Activated effector memory CD4-positive, alpha-beta T cell treated with anti-CD3 and anti-CD28 coated beads, Interleukin-2, amount 50 U/mL, for 16 hours (primary cell): ENCODE measurements around the gene TEAD2.
"Not testable (repeated sequence)": the region's sequence is repeated elsewhere in the genome, so short reads cannot be mapped to it uniquely, and the experiment has no call there.

Experiments
- DNase-seq: peaks from one replicate; pipeline ENCODE4 v3.0.0-alpha.2; 2020

TEAD2 gene

DNA sequence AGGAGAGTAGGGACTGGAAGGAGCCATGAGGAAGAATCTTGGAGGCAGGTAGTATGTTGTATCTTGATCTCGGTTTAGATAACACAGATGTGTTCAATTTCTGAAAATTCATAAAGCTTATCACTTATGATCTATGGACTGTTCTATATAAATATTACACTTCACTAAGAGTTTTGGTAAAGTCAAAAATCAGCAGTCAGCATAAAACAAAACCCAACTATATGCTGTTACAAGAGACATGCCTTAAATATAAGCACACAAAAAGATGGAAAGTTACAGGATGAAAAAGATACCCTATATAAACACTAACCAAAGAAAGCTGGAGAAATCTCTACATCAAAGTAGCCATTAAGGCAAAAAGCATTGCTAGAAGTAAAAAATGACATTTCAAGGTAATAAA is 21.4 kb upstream of the TEAD2 start:
- DNase-seq = no peak

DNA sequence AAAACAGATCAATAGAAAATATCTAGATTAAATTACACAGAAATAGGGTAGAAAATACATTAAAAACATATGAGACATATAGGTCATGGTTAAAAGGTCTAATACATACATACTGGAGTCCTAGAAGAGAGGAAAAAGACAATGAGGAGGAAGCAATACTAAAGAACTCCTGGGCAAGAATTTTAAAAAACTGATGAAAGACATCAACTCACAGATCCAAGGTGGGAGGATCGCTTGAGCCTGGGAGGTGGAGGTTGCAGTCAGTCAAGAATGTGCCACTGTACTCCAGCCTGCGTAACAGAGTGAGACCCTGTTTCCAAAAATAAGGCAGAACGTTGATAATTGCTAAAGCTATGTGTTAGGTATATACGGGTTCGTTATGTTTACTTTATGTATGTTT is 20.4 kb upstream of the TEAD2 start:
- no peak for DNase-seq

DNA sequence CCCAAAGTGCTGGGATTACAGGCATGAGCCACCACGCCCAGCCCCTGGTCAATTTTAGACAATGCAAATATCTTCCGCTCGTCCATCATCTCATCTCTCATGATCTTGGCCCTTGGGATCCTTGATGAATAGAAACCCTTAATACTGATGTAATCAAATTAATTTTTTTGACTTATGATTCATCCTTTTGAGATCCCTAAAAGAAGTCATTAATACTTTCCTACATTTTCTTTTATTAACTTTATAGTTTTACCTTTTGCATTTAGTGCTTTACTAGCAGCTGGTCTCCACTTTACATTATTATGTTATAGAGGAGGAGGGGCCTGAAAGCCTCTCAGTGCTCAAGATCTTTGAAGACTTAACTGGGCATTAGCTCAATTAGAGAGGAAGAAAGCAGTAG is 18.2 kb upstream of the TEAD2 start:
- no peak for DNase-seq

DNA sequence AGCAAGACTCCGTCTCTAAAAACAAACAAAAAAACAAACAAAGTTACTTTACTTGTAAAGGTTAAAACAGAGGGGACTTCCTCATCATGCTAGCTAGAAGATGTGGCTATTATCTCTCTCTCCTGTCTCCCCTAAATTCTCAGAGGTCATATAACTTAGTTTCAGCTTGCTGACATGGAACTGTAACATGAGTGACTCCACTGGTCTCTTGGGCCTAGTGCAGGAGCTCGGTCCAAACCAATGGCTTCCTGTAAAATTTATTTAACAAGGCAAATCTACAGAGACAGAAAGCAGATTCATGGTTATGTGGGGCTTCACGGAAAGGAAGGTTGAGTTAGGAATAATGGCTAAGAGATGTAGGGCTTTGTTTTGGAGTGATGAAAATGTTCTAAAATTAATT is 16.3 kb upstream of the TEAD2 start:
- DNase-seq = no peak

DNA sequence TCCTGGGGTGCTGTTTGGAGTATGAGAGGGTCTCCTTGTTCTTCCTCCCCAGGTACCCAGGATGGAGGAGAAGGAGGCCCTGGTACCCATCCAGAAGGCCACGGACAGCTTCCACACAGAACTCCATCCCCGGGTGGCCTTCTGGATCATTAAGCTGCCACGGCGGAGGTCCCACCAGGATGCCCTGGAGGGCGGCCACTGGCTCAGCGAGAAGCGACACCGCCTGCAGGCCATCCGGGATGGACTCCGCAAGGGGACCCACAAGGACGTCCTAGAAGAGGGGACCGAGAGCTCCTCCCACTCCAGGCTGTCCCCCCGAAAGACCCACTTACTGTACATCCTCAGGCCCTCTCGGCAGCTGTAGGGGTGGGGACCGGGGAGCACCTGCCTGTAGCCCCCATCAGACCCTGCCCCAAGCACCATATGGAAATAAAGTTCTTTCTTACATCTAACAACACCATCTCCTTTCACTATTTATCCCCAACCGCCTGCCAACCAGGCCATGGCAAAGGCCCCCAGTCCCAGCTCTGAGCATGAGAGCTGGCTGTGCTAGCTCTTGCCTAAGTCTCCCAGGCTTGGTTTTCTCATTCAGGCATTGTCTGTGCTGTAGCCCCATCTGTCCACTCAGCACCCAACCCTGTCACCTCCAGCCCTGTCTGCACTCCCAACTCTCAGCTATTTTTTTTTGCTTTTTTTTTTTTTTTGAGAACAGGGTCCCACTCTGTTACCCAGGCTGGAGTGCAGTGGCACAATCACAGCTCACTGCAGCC is 12.6 kb upstream of the TEAD2 start:
- DNase-seq = no peak

DNA sequence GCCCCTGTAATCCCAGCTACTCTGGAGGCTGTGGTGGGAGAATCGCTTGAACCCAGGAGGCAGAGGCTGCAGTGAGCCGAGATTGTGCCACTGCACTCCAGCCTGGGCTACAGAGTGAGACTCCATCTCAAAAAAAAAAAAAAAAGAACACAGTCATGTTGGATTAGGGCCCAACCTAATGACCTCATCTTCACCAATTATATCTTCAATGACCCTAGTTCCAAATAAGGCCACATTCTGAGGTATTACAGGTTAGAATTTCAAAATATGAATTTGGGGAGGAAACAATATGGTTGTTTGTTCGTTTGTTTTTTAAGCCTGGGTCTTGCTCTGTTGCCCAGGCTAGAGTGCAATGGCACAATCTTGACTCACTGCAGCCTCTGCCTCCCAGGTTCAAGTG is 11.0 kb upstream of the TEAD2 start:
- DNase-seq = not testable (repeated sequence)

DNA sequence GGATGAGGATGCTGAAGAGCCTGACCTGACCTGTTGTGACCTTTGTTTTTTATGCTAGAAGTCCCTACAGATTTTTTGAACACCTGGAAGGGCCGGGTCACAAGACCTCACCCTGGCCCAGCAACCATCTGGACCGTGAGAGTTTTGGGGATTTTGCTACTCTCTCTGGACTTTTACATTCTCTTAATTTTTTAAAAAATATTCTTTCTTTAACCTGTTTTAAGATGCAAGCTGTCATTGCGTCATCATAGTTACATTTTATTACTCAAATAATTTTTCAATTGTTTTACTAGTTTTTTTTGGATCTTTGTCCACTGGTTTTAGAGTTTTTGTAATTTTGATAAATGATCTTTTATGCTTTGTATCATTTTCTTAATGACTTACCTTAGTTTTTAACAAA is 9.0 kb upstream of the TEAD2 start:
- no peak for DNase-seq

DNA sequence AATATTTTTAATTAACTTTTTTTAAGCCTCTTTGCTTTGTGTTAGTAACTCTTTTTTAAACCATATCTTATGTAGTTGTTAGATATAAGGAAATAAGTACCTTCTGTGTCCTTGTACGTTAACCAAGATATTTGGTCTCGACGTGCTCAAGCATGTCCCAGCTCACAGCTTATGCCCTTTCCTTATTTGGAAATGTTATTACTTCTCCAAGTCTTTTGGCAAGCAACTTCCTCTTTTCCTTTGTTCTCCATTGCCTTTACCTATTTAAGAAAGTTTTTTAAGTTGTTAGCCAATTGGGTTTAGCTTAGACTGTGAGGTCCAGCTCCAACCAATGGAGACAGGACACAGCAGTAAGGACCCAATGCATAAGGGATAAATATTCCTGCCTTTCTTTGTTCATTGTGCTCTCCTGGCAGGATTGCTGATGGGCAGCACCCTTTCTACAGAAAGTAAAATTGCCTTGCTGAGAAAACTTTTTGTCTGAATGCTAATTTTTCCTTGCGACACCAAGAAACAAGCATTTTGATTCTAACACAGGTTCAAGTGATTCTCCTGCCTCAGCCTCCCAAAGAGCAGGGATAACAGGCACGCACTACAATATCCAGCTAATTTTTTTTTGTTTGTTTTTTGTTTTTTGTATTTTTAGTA is 6.6 kb upstream of the TEAD2 start:
- DNase-seq = no peak

DNA sequence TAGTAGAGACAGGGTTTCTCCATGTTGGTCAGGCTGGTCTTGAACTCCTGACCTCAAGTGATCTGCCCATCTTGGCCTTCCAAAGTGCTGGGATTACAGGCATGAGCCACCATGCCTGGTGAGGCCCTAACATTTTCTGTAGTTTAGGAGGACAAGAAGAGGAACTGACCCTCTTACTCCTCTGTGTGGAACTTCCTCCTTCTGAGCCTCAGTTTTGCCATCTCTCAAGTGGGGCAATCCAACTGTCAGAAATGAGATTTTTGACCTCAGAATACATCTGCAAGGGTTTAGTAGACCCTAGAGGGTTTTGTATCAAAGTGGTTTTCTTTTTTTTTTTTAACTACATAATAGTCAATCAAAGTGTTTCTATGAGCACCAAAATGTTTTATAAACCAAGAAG is 3.9 kb upstream of the TEAD2 start:
- no peak for DNase-seq

DNA sequence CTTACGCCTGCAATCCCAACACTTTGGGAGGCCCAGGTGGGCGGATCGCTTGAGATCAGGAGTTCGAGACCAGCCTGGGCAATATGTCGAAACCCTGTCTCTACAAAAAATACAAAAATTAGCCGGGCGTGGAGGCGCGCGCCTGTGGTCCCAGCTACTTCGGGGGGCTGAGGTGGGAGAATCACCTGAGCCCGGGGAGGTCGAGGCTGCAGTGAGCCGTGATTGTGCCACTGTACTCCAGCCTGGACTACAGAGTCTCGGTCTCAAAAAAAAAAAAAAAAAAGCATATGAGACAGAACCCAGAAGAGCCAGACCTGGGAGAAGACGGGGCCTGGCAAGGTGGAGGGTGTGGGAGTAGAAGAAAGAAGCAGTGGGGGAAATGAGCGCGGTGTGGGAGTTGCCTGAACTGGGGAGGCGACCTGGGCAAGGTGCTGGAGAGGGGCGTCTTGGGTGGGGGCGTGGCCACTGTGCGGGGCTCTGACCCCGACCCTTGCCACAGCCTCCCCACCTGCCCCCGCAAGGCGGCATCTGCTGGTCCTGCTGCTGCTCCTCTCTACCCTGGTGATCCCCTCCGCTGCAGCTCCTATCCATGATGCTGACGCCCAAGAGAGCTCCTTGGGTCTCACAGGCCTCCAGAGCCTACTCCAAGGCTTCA is 2.0 kb upstream of the TEAD2 start:
- no peak for DNase-seq

DNA sequence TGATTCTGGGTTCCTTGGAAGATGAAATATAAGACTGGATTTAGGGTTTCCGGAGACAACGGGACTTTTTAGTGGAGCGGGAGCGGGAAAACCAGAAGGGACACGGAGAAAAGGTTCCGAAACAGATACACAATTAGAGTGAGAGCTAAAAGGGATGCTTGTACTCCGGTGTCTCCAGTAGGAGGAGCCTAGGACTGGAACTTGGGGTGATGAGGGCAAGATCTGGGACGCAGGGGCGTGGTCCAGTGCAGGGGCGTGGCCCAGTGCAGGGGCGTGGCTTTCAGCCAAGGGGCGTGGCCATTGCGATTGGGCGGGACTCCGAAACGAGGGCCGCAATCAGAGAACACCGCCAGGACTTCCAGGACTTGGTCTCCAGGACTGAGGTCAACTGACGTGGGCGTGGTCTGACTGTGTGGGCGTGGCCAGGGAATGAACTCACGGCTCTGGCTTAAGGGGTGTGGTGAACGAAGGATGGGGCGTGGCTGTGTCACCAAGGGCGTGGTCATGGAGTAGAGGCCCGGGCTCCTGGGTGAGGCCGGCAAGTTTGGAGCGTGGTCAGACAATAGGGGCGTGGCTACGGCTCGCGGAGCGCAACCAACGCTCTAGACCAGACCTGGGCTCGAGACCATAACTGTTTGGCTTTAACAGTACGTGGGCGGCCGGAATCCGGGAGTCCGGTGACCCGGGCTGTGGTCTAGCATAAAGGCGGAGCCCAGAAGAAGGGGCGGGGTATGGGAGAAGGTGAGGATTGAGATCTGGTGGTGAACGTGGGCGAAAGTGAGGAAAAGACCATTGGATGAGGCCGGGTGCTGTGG is 1.3 kb upstream of the TEAD2 start, which contains the start of gene DKKL1:
DKKL1 (plus strand) TSS at position 610 of the 815 bp plus-strand sequence; CDS start at position 732, 122 bp downstream.
- DNase-seq = peak; percentile 83

DNA sequence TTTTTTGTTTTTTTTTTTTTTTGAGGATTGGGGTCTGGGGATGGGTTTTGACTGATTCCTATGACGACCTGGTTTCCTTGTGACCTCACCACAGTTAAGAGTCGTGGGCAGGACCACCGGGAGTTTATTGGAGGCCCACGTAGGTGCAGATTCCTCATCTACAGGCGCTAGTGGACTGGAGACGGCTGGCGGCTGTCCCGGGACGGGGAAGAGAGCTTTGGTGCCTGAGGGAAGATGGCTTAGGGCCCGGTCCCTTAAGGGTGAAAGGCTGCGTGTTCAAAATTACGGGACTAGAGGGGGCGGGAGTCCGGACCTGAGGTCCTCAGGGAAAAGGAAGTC is 682 bp upstream of the TEAD2 start:
- no peak for DNase-seq

DNA sequence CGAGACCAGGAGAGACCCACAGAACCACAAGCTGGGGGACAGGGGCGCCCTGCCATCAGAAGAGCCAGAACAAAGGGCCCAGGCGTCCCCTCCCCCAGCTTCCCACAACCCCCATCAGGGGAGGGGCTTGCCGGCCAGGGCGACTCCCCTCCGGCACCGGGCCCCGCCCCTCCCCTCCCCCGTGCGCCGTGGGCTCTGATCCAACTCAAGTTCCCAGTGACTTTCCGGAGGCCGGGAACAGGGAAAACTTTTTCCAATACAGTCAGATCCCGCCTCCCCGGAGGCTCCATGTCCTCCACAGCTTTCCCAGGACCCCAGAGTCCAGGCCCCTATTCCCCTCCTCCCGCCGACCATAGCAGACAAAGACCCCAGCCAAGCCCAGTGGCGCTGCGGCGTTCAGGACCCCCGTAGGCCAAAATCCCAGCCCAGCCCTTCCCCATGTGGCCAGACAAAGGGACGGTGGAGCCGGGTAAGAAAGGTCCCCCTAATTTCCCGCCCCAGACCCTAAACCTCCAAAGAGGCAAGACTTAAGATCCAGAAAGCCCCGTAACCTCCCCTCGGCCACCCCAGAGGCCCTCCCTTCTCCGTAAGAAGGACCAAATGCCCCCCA is 673 bp downstream of the TEAD2 start:
- no peak for DNase-seq

DNA sequence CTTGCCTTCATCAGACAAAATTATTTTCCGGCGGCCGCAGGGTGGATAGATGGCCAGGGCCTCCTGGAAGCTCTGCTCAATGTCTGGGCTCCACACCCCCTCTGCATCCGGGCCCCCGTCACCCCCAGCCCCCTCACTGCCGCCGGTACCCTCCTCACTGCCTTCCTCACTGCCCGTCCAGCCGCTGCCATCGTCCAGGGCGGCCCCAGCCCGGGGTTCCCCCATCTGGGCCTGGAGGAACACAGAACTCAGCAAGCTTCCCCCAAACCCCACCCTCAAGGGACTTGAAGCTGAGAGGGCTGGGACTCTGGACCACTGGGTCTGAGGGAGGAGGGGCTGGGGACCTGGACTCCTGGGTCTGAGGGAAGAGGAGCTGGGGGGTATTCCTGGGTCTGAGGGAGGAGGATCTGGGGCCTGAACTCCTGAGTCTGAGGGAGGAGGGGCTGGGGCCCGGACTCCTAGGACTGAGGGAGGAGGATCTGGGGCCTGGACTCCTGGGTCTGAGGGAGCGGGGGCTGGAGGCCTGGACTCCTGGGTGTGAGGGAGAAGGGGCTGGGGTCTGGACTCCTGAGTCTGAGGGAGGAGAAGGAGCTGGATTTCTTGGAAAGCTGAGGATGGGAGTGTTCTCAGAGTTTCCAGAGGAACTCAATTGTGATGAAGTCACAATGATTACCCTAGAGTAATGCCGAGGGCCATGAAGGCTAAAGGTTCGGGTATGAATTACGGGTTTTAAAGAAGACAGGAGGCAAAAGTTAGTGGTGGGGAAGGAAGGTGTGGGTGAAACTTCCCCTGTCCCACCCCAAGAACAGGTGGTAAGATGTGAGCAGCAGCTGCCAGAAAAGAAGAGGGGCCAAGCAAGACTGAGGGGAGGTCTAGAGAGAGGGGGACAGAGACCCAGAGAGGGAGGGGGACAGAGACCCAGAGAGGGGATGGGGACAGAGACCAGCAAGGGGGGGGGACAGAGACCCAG is 2.1 kb downstream of the TEAD2 start:
- no peak for DNase-seq

DNA sequence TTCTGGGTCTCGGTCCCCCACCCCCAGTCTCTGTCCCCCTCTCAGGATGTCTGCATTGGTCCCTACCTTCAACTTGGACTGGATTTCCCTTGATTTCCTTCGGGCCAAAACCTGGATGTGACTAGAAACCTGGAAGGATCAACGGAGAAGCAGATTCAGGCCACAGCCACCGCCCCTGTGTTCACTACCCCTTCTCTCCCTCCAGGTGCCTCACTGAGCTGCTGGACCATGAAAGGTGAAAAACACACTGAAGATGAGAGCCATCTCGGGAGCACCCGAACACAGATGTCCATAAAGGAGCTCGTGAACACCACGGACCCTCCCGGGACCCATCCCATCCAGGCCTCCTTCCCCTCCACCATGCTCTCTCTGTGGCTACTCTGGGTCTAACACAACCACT is 5.0 kb downstream of the TEAD2 start:
- no peak for DNase-seq

DNA sequence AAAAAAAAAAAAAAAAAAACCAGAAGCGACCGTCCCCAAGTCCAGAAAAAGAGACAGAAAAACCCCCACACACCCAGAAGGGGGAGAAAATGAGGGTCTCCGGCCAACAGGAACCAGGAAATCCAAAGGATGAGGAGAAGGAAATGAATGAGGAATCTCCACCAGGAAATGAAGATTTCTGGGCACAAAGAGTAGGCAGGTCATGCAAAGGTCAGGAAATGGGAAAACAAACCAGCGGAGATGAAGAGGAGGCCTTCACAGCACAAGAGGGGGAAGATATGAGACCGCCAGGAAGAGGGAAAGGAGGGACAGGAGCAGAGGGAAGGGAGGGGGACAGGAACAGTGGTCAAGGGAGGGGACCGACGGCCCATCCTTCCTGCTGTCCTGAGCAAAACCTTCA is 5.8 kb downstream of the TEAD2 start:
- no peak for DNase-seq

DNA sequence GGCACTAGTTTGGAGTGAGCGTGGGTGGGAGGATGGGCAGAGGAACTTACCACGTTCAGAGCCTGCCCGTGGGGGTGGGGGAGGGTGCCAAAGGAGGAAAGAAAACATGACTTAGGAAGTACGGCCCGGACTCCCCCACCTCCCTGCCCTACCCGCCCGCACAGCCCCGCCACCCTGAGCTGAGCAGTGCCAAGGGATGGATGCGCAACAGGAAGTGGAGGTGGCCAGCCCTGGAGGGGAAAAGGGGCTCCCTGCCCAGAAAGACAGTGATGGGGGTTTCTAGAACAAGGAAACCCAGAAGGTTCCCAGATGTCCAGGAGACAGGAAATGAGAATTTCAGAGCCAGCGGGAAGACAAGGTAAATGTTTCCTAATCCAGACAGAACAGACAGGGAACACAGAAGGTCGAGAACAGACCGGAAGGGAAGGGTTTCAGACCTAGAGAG is 6.3 kb downstream of the TEAD2 start:
- no peak for DNase-seq

DNA sequence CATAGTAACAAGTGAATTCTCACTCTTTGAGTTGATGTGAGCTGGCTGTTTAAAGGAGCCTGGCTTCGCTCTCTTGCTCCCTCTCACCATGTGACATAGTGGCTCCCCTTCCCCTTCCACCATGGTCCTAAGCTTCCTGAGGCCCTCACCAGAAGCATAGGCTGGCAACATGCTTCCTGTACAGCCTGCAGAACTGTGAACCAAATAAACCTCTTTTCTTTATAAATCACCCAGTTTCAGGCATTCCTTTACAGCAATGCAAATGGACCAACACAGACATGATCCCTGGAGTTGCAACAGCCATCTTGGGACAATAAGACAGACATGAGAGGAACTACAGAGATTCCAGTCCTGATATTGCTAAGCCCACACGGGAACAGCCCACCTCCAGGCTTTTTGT is 12.6 kb downstream of the TEAD2 start:
- no peak for DNase-seq

DNA sequence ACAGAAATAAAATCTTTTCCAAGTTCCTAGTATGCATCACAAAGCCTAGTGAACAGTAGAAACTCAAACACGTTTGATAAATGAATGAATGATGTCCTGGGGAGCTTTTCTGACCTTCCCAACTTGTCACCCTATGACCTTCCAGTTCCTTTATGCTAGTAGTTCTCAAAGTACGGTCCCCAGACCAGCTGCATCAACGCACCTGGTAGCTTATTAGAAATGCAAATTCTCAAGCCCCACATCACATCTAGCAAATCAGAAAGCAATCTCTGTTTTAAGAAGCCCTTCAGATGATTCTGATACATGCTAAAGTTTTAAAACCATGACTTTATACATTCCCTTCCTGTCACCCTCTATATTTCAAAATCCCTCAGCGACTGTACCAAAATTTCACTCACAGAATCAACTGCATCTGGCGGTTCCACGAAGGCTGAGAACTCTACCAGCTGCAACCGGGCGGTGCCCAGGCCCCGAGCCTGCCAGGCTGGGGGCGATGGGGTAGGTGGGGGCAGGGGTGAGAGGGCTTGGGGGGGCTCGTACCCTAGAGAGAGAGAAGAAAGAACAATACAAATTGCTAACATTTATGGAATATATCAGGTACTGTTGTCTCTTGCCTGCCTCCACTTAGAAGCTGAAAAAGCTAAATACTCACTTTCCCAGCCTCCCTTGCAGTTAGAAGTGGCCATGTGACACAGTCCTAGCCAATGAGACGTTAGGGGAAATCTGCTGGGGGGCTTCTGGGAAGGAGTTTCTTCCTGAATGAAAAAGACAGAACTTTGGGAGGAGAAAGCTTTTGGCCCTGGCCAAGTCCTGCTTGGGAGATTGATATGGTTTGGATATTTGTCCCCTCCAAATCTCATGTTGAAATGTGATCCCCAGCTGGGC is 13.7 kb downstream of the TEAD2 start:
- no peak for DNase-seq

DNA sequence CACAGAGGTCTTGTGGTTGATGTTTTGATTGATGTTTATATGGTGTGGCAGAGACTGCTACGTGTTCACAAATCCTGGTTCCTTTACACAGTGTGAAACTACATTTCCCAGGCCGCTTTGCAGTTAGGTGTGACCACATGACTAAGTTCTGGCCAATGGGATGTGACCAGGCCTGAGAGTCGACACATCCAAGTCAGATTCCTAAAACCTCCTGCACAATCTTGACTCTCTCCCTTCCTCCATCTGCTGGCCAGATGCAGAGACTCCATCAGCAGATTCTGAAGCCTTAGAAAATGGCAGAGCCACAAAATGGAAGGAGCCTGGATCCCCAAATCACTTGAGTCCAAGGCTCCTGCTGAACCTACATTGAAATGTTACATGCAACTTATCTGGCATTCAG is 14.4 kb downstream of the TEAD2 start:
- no peak for DNase-seq

DNA sequence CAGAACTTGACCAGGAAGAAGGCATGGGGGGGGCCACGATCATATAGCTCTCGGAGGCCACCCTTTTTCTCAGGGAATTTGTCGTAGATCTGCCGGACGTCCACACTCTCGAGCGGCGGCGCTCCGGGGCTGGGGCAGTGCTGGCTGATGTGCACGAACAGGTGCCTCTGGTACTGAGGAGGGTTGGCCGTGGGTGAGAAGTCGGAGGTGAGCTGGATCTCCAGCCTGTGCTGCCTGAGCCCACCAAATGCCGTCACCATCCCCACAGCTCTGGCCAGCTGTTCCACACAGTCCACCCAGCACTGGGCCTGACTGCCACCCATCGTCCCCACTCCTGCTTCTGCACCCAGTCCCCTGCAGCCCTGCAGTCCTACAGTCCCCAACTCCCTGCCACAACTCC is 15.0 kb downstream of the TEAD2 start:
- DNase-seq = no peak
